SH-SY5Y (cell line): Measurements from ENCODE around the gene MAP2K2.

Experiments
- GATA2 ChIP-seq: IDR thresholded peaks from 2 replicates; pipeline ENCODE4 v1.6.1; 2011; ENCODE audit warnings: mild to moderate bottlenecking, low read depth, low read length
- GATA3 ChIP-seq: IDR thresholded peaks from 2 replicates; pipeline ENCODE4 v1.6.1; 2011; ENCODE audit warnings: low read depth, mild to moderate bottlenecking, low read length, moderate library complexity

DNA sequence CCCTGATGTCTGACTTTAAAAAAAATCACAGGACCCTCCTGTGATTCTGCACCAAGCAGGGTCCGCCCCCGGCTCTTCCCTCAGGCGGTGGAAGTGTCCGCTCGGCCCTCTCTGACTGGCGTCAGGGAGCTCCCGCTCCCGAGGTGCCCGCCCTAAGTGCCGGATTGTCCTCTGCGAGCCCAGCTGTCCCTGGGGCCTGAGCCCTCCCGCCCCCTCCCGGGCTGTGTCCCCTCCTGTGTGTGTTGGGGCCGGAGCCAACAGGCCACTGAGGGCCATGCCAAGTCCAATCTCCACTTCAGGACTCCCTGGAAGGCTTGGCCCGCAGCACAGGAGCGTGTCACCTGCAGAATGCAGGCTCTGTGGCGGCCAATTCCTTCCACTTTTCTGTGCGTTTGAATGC is 25.4 kb downstream of the MAP2K2 start:
- TF ChIP-seq GATA3 (no peak), GATA2 (no peak)
